ENCODE results near the gene GJA4. TPM values are rescaled to one million over a fixed set of nuclear protein-coding genes. Genes with fewer than 3 reads are reported as not detected.

The GJA4 gene
- total RNA-seq, 1 experiment from 2014 or later: not detected

DNA sequence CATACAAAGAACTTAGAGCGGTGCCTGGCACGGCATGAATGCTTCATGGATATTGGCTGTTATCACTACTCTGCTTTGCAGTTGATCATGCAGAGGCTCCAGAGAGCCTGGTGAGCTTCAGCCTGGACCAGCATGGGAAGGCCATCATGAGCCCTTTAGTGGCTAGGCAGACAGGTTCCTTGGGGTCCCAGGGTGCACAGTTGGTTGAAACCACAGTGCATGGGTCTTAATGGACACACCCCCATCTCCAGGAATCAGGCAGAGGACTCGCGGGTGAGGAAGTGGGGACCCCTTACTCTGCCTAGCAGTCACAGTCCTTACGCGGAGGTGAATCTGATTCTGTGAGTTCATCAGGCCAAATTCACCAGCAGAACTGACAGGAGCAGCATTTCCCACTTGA, 36.8 kb upstream of the GJA4 start:
- intact Hi-C loops (cut with micrococcal nuclease): no loop called here

DNA sequence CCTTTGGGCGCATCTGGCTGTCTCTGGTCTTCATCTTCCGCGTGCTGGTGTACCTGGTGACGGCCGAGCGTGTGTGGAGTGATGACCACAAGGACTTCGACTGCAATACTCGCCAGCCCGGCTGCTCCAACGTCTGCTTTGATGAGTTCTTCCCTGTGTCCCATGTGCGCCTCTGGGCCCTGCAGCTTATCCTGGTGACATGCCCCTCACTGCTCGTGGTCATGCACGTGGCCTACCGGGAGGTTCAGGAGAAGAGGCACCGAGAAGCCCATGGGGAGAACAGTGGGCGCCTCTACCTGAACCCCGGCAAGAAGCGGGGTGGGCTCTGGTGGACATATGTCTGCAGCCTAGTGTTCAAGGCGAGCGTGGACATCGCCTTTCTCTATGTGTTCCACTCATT, 35.4 kb upstream of the GJA4 start:
- Histone ChIP-seq H3K9ac (ENCODE audit: low read length) (no peak overlapping the region), H3K9me2 (ENCODE audit: insufficient read depth) (no peaks in the 10 kb centered on the region), H3K27ac (ENCODE audit: low read depth, low read length) (no peak overlapping the region), H2AFZ (ENCODE audit: low read depth, low read length, poor library complexity, severe bottlenecking) (no peak overlapping the region), H3K9me3 (ENCODE audit: control insufficient read depth in 1 of 2, insufficient read depth in 1 of 2, low read depth in 1 of 2, low read length in 2 of 2) (no peaks in the 10 kb centered on the region), H3K4me1 (ENCODE audit: control insufficient read depth in 1 of 2, insufficient read depth in 2 of 2, low read length in 2 of 2) (peaks cover 35 to 65% of the 10 kb centered on the region in 2 experiments), H3K36me3 (ENCODE audit: control insufficient read depth in 1 of 2, insufficient read depth in 2 of 2, low read length in 2 of 2) (no peaks in the 10 kb centered on the region), H3K4me3 (replicated peaks in 1 of 2; ENCODE audit: low read depth in 1 of 2, low read length in 2 of 2) (no peak overlapping the region), H3K27me3 (ENCODE audit: insufficient read depth, low read length) (no peaks in the 10 kb centered on the region), H4K20me1 (ENCODE audit: insufficient read depth) (no peaks in the 10 kb centered on the region), H3K79me2 (ENCODE audit: insufficient read depth, low read length) (no peaks in the 10 kb centered on the region), H3K4me2 (ENCODE audit: low read length) (no peak overlapping the region)
- ChIA-PET RAD21 (ENCODE audit: low non-redundant PET in 1 of 2, low total read pairs in 2 of 2, uncharacterized antibody in 2 of 2, unreplicated experiment in 2 of 2) (no interaction called here), POLR2A (no interaction called here), CTCF (no interaction called here)
- DNase-seq (ENCODE audit: low read depth, low spot score) (no peak), ATAC-seq (no peak)
- BruUV-seq (replicated peaks): no TSS peak
- intact Hi-C loops (cut with micrococcal nuclease): no loop called here
- no peak for TF ChIP-seq EGR1 (IDR thresholded peaks at IDR 0.05; ENCODE audit: low read depth)
- no peak for TF ChIP-seq SRF (IDR thresholded peaks at IDR 0.05; ENCODE audit: low read depth)
- no peak for TF ChIP-seq TCF7L2 (IDR thresholded peaks at IDR 0.05; ENCODE audit: borderline replicate concordance, extremely low read depth, insufficient read depth, insufficient read length)
- TF ChIP-seq CEBPB (IDR thresholded peaks at IDR 0.05; ENCODE audit: low read depth): no peak
- no peak for TF ChIP-seq POLR2A (IDR thresholded peaks at IDR 0.05; ENCODE audit: borderline replicate concordance, extremely low read depth, insufficient read depth, insufficient read length)
- TF ChIP-seq, protein P1, sequence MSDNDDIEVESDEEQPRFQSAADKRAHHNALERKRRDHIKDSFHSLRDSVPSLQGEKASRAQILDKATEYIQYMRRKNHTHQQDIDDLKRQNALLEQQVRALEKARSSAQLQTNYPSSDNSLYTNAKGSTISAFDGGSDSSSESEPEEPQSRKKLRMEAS (IDR thresholded peaks at IDR 0.05): no peak
- no peak for TF ChIP-seq ZNF274 (IDR thresholded peaks at IDR 0.05; ENCODE audit: low read depth, low read length)
- no peak for TF ChIP-seq ZFX (IDR thresholded peaks at IDR 0.05)
- TF ChIP-seq, protein P2, sequence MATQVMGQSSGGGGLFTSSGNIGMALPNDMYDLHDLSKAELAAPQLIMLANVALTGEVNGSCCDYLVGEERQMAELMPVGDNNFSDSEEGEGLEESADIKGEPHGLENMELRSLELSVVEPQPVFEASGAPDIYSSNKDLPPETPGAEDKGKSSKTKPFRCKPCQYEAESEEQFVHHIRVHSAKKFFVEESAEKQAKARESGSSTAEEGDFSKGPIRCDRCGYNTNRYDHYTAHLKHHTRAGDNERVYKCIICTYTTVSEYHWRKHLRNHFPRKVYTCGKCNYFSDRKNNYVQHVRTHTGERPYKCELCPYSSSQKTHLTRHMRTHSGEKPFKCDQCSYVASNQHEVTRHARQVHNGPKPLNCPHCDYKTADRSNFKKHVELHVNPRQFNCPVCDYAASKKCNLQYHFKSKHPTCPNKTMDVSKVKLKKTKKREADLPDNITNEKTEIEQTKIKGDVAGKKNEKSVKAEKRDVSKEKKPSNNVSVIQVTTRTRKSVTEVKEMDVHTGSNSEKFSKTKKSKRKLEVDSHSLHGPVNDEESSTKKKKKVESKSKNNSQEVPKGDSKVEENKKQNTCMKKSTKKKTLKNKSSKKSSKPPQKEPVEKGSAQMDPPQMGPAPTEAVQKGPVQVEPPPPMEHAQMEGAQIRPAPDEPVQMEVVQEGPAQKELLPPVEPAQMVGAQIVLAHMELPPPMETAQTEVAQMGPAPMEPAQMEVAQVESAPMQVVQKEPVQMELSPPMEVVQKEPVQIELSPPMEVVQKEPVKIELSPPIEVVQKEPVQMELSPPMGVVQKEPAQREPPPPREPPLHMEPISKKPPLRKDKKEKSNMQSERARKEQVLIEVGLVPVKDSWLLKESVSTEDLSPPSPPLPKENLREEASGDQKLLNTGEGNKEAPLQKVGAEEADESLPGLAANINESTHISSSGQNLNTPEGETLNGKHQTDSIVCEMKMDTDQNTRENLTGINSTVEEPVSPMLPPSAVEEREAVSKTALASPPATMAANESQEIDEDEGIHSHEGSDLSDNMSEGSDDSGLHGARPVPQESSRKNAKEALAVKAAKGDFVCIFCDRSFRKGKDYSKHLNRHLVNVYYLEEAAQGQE (IDR thresholded peaks at IDR 0.05; ENCODE audit: low read depth): no peak
- TF ChIP-seq, protein P3, sequence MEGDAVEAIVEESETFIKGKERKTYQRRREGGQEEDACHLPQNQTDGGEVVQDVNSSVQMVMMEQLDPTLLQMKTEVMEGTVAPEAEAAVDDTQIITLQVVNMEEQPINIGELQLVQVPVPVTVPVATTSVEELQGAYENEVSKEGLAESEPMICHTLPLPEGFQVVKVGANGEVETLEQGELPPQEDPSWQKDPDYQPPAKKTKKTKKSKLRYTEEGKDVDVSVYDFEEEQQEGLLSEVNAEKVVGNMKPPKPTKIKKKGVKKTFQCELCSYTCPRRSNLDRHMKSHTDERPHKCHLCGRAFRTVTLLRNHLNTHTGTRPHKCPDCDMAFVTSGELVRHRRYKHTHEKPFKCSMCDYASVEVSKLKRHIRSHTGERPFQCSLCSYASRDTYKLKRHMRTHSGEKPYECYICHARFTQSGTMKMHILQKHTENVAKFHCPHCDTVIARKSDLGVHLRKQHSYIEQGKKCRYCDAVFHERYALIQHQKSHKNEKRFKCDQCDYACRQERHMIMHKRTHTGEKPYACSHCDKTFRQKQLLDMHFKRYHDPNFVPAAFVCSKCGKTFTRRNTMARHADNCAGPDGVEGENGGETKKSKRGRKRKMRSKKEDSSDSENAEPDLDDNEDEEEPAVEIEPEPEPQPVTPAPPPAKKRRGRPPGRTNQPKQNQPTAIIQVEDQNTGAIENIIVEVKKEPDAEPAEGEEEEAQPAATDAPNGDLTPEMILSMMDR (IDR thresholded peaks at IDR 0.05 in 2 of 3, conservative IDR thresholded peaks at IDR 0.05 in 1 of 3; ENCODE audit: borderline replicate concordance in 1 of 3, insufficient read depth in 1 of 3, low read depth in 2 of 3, low read length in 2 of 3): no peak
- TF ChIP-seq YY1 (IDR thresholded peaks at IDR 0.05; ENCODE audit: extremely low read depth, insufficient replicate concordance, low read depth, low read length): no peak
- TF ChIP-seq EZH2 (IDR thresholded peaks at IDR 0.05): no peak

More for the DNA sequence above, 36.8 kb upstream of the GJA4 start:
- Histone ChIP-seq H3K27ac (ENCODE audit: low read depth, low read length) (peak overlapping the region; percentile 30; the same call in 1 of the 2 replicates), H3K27me3 (ENCODE audit: insufficient read depth, low read length) (no peaks in the 10 kb centered on the region), H3K36me3 (ENCODE audit: control insufficient read depth in 1 of 2, insufficient read depth in 2 of 2, low read length in 2 of 2) (no peaks in the 10 kb centered on the region), H3K9me2 (ENCODE audit: insufficient read depth) (no peaks in the 10 kb centered on the region), H3K9ac (ENCODE audit: low read length) (peak overlapping the region; percentile 52), H3K4me2 (ENCODE audit: low read length) (peak overlapping the region; percentile 75), H3K4me1 (ENCODE audit: control insufficient read depth in 1 of 2, insufficient read depth in 2 of 2, low read length in 2 of 2) (peaks cover 26 to 54% of the 10 kb centered on the region in 2 experiments), H4K20me1 (ENCODE audit: insufficient read depth) (no peaks in the 10 kb centered on the region), H3K79me2 (ENCODE audit: insufficient read depth, low read length) (no peaks in the 10 kb centered on the region), H3K4me3 (replicated peaks in 1 of 2; ENCODE audit: low read depth in 1 of 2, low read length in 2 of 2) (peak overlapping the region in 1 of 2 experiments; percentile 52; a peak in 1 of 4 replicates), H2AFZ (ENCODE audit: low read depth, low read length, poor library complexity, severe bottlenecking) (no peak overlapping the region), H3K9me3 (ENCODE audit: control insufficient read depth in 1 of 2, insufficient read depth in 1 of 2, low read depth in 1 of 2, low read length in 2 of 2) (no peaks in the 10 kb centered on the region)
- DNase-seq (ENCODE audit: low read depth, low spot score) (no peak), ATAC-seq (no peak)
- BruUV-seq (replicated peaks): TSS peak; percentile 43
- ChIA-PET RAD21 (ENCODE audit: low non-redundant PET in 1 of 2, low total read pairs in 2 of 2, uncharacterized antibody in 2 of 2, unreplicated experiment in 2 of 2) (no interaction called here), CTCF (interaction anchor here (0.6 to 1.7 kb wide), 3 partner anchors 13 to 284 kb away, joined by 3 to 9 read pairs (median 4); no protein-coding TSS in a partner anchor), POLR2A (interaction anchor here (0.8 to 1.5 kb wide), 3 partner anchors 19 to 25 kb away, joined by 3 to 5 read pairs (median 3); partner anchors contain the start of gene GJB3)
- TF ChIP-seq JUND (IDR thresholded peaks at IDR 0.05) (no peak), SRF (IDR thresholded peaks at IDR 0.05; ENCODE audit: low read depth) (no peak)
